HEK293T (cell line): ENCODE data around the gene ZNF236.

Experiments used
- CTCF ChIA-PET: fragments of 350-600 bp; formaldehyde crosslinking; extraction: SDS; loops from one replicate; lab custom pipeline; 2021; ENCODE audit warnings: antibody characterized with exemption, inconsistent platforms; lab: Yijun Ruan, JAX
- POLR2A ChIA-PET: fragments of 350-600 bp; formaldehyde crosslinking; extraction: SDS; loops from one replicate; lab custom pipeline; 2020; ENCODE audit warnings: antibody characterized with exemption, inconsistent platforms; lab: Yijun Ruan, JAX
- DNase-seq: peaks from one replicate; pipeline ENCODE4 v3.0.0; 2012; ENCODE audit warnings: mixed read lengths; ENCODE audit errors: extremely low spot score
- ARNT ChIP-seq: fragments of 450-650 bp; IDR thresholded peaks from 2 replicates; pipeline ENCODE4 v1.6.1; 2017; ENCODE audit warnings: mild to moderate bottlenecking
- BHLHE40 ChIP-seq: fragments of 450-650 bp; IDR thresholded peaks from 2 replicates; pipeline ENCODE4 v1.6.1; 2016; ENCODE audit warnings: mild to moderate bottlenecking, moderate library complexity, borderline replicate concordance
- CTBP1 ChIP-seq: fragments of 450-650 bp; IDR thresholded peaks from 2 replicates; pipeline ENCODE4 v1.6.1; 2016; ENCODE audit warnings: borderline replicate concordance
- ELF4 ChIP-seq: fragments of 450-650 bp; IDR thresholded peaks from 2 replicates; pipeline ENCODE4 v1.6.1; 2017; ENCODE audit warnings: antibody characterized with exemption
- FOXA1 ChIP-seq: fragments of 450-650 bp; IDR thresholded peaks from 2 replicates; pipeline ENCODE4 v1.6.1; 2016; ENCODE audit warnings: mild to moderate bottlenecking
- FOXK2 ChIP-seq: fragments of 450-650 bp; IDR thresholded peaks from 2 replicates; pipeline ENCODE4 v1.6.1; 2016; ENCODE audit warnings: mild to moderate bottlenecking
- FOXM1 ChIP-seq: fragments of 450-650 bp; IDR thresholded peaks from 2 replicates; pipeline ENCODE4 v1.6.1; 2017; ENCODE audit warnings: mild to moderate bottlenecking, borderline replicate concordance
- HDGF ChIP-seq: fragments of 450-650 bp; IDR thresholded peaks from 2 replicates; pipeline ENCODE4 v1.6.1; 2017; ENCODE audit warnings: antibody characterized with exemption, borderline replicate concordance
- L3MBTL2 ChIP-seq: fragments of 450-650 bp; conservative IDR thresholded peaks from 2 replicates; pipeline ENCODE4 v1.6.1; 2016; ENCODE audit warnings: mild to moderate bottlenecking
- LEF1 ChIP-seq: fragments of 450-650 bp; IDR thresholded peaks from 2 replicates; pipeline ENCODE4 v1.6.1; 2017; ENCODE audit warnings: mild to moderate bottlenecking, borderline replicate concordance
- NFRKB ChIP-seq: fragments of 450-650 bp; IDR thresholded peaks from 2 replicates; pipeline ENCODE4 v1.6.1; 2016; ENCODE audit warnings: mild to moderate bottlenecking, moderate library complexity
- PKNOX1 ChIP-seq: fragments of 450-650 bp; IDR thresholded peaks from 2 replicates; pipeline ENCODE4 v1.6.1; 2016
- SP1 ChIP-seq: fragments of 450-650 bp; IDR thresholded peaks from 2 replicates; pipeline ENCODE4 v1.6.1; 2017
- SUZ12 ChIP-seq: fragments of 450-650 bp; IDR thresholded peaks from 2 replicates; pipeline ENCODE4 v1.6.1; 2016; ENCODE audit warnings: mild to moderate bottlenecking
- TARDBP ChIP-seq: fragments of 450-650 bp; IDR thresholded peaks from 2 replicates; pipeline ENCODE4 v1.6.1; 2016
- ZNF384 ChIP-seq: fragments of 450-650 bp; IDR thresholded peaks from 2 replicates; pipeline ENCODE4 v1.6.1; 2016

ZNF236 gene

GRCh38 chr18:76952747-76953146 is 130.4 kb downstream of the ZNF236 start:
- ChIA-PET CTCF (interaction anchor here (0.5 kb wide), 1 partner anchor 149 kb away, joined by 3 read pairs; no protein-coding TSS in a partner anchor), POLR2A (no interaction called here)
- no peak for DNase-seq
- TF ChIP-seq ZNF384 (no peak), FOXK2 (no peak), FOXM1 (no peak), LEF1 (no peak), TARDBP (no peak), FOXA1 (no peak), HDGF (no peak), ARNT (no peak), ELF4 (no peak), SUZ12 (no peak), L3MBTL2 (no peak), SP1 (no peak), PKNOX1 (no peak), BHLHE40 (no peak)

GRCh38 chr18:76953156-76953555 is 130.8 kb downstream of the ZNF236 start:
- ChIA-PET CTCF (interaction anchor here (0.5 kb wide), 1 partner anchor 150 kb away, joined by 3 read pairs; no protein-coding TSS in a partner anchor), POLR2A (no interaction called here)
- no peak for TF ChIP-seq SP1
- TF ChIP-seq PKNOX1, result no peak
- TF ChIP-seq CTBP1, result no peak
- no peak for TF ChIP-seq FOXA1
- TF ChIP-seq SUZ12, result no peak
- TF ChIP-seq FOXK2, result no peak
- TF ChIP-seq ARNT, result no peak
- TF ChIP-seq TARDBP, result no peak
- TF ChIP-seq L3MBTL2, result no peak
- TF ChIP-seq BHLHE40, result no peak
- TF ChIP-seq LEF1, result no peak
- TF ChIP-seq FOXM1, result no peak
- no peak for TF ChIP-seq NFRKB
- no peak for TF ChIP-seq HDGF
- no peak for TF ChIP-seq ZNF384
- TF ChIP-seq ELF4, result no peak
- no peak for DNase-seq

- DNase-seq, result no peak
- TF ChIP-seq L3MBTL2 (no peak), FOXA1 (no peak), FOXK2 (no peak), SUZ12 (no peak), PKNOX1 (no peak), FOXM1 (no peak), BHLHE40 (no peak), NFRKB (no peak), HDGF (no peak), TARDBP (no peak), SP1 (no peak), ARNT (no peak), ELF4 (no peak)
- ChIA-PET CTCF (no interaction called here), POLR2A (no interaction called here)
Observed at GRCh38 chr18:76953583-76954233, 131.4 kb downstream of the ZNF236 start.

- ChIA-PET CTCF (no interaction called here), POLR2A (no interaction called here)
- TF ChIP-seq NFRKB (no peak), SP1 (no peak), ARNT (no peak), ELF4 (no peak), SUZ12 (no peak), L3MBTL2 (no peak), FOXK2 (no peak), BHLHE40 (no peak)
- no peak for DNase-seq
Observed at GRCh38 chr18:76955524-76956170, 133.3 kb downstream of the ZNF236 start.

- ChIA-PET POLR2A (no interaction called here), CTCF (no interaction called here)
- no peak for DNase-seq
- no peak for TF ChIP-seq NFRKB
- TF ChIP-seq TARDBP, result no peak
- TF ChIP-seq HDGF, result no peak
- no peak for TF ChIP-seq FOXM1
- no peak for TF ChIP-seq ZNF384
- no peak for TF ChIP-seq ARNT
Observed at GRCh38 chr18:76956648-76957047, 134.3 kb downstream of the ZNF236 start.
